CD14-positive monocyte (primary cell): ENCODE results near the gene CPNE9. TPM values are rescaled to one million over a fixed set of nuclear protein-coding genes. Genes with fewer than 3 reads are reported as not detected.

Experiments
- DNase-seq, 3 donors: peaks; one replicate each; pipeline ENCODE4 v3.0.0-alpha.2; 2011 to 2022
- H2AFZ ChIP-seq: 2 replicates; pipeline ENCODE4 v1.6.0; 2012; ENCODE audit warnings: mild to moderate bottlenecking, low read depth, low read length, inconsistent platforms; ENCODE audit not compliant: insufficient read depth, poor library complexity, severe bottlenecking
- H3K27ac ChIP-seq, 2 donors: 1 replicate in 1 of 2; 2 replicates in 1 of 2; pipeline ENCODE4 v1.5.1; 2012 to 2013; ENCODE audit warnings: low read length in 2 of 2, control low read depth in 1 of 2, inconsistent platforms in 1 of 2, low read depth in 1 of 2, mild to moderate bottlenecking in 1 of 2
- H3K27me3 ChIP-seq, 2 donors: one replicate each; pipeline versions ENCODE4 v1.6.0 to v1.6.1; 2011 to 2013; ENCODE audit warnings: low read length in 2 of 2; ENCODE audit not compliant: control insufficient read depth in 2 of 2, insufficient read depth in 2 of 2
- H3K36me3 ChIP-seq, 2 donors: replicated peaks in 1 of 2; 1 replicate in 1 of 2; 2 replicates in 1 of 2; pipeline versions ENCODE4 v1.5.1 to v1.6.1; 2012 to 2013; ENCODE audit warnings: low read length in 2 of 2, control low read depth in 1 of 2, inconsistent platforms in 1 of 2, mild to moderate bottlenecking in 1 of 2; ENCODE audit not compliant: insufficient read depth in 2 of 2, control insufficient read depth in 1 of 2
- H3K4me1 ChIP-seq, 2 donors: 1 replicate in 1 of 2; 2 replicates in 1 of 2; pipeline versions ENCODE4 v1.5.1 to v1.6.1; 2012 to 2013; ENCODE audit warnings: low read length in 2 of 2, control low read depth in 1 of 2, inconsistent platforms in 1 of 2, mild to moderate bottlenecking in 1 of 2, moderate library complexity in 1 of 2; ENCODE audit not compliant: insufficient read depth in 2 of 2, control insufficient read depth in 1 of 2
- H3K4me2 ChIP-seq: replicated peaks from 2 replicates; pipeline ENCODE3; 2012; ENCODE audit warnings: low read length, moderate library complexity, mild to moderate bottlenecking; ENCODE audit not compliant: poor library complexity, severe bottlenecking; ENCODE audit errors: extremely low read depth
- H3K4me3 ChIP-seq, 3 experiments: fragments of 200-600 bp in 1 of 3; sonication (generic) in 1 of 3; replicated peaks in 1 of 3; 1 replicate in 2 of 3; 2 replicates in 1 of 3; pipeline ENCODE4 v1.5.1; 2011 to 2013; ENCODE audit warnings: low read length in 3 of 3, mild to moderate bottlenecking in 3 of 3, control low read depth in 2 of 3, low read depth in 2 of 3, inconsistent platforms in 1 of 3, moderate library complexity in 1 of 3
- H3K79me2 ChIP-seq: 2 replicates; pipeline ENCODE4 v1.6.0; 2012; ENCODE audit warnings: mild to moderate bottlenecking, control low read depth, inconsistent platforms, low read length, moderate library complexity; ENCODE audit not compliant: insufficient read depth
- H3K9ac ChIP-seq: 2 replicates; pipeline ENCODE4 v1.6.0; 2017; ENCODE audit warnings: low read length, mild to moderate bottlenecking; ENCODE audit not compliant: insufficient read depth, poor library complexity, severe bottlenecking
- H3K9me3 ChIP-seq, 2 donors: replicated peaks in 1 of 2; 1 replicate in 1 of 2; 2 replicates in 1 of 2; pipeline versions ENCODE4 v1.5.1 to v1.6.1; 2012 to 2013; ENCODE audit warnings: low read length in 2 of 2, control low read depth in 1 of 2; ENCODE audit not compliant: control insufficient read depth in 1 of 2, insufficient read depth in 1 of 2
- H4K20me1 ChIP-seq: 2 replicates; pipeline ENCODE4 v1.6.0; 2012; ENCODE audit warnings: mild to moderate bottlenecking, low read length, control low read depth, moderate library complexity; ENCODE audit not compliant: insufficient read depth
- H3K27ac Mint-ChIP-seq, 7 donors: one replicate each; pipeline ENCODE4 v1.8.0; 2020; ENCODE audit warnings: mild to moderate bottlenecking in 7 of 7, mixed read lengths in 7 of 7, moderate library complexity in 6 of 7, inconsistent platforms in 2 of 7
- H3K27me3 Mint-ChIP-seq, 3 donors: one replicate each; pipeline ENCODE4 v1.8.0; 2021 to 2022; ENCODE audit warnings: low read depth in 3 of 3, mild to moderate bottlenecking in 3 of 3, mixed read lengths in 3 of 3, moderate library complexity in 3 of 3, inconsistent platforms in 1 of 3
- H3K36me3 Mint-ChIP-seq, 2 donors: one replicate each; pipeline ENCODE4 v1.8.0; 2020; ENCODE audit warnings: mixed read lengths in 2 of 2, inconsistent platforms in 1 of 2, mild to moderate bottlenecking in 1 of 2
- H3K4me1 Mint-ChIP-seq: one replicate; pipeline ENCODE4 v1.8.0; 2020; ENCODE audit warnings: mild to moderate bottlenecking, mixed read lengths
- H3K4me3 Mint-ChIP-seq, 2 donors: one replicate each; pipeline ENCODE4 v1.8.0; 2020; ENCODE audit warnings: mild to moderate bottlenecking in 2 of 2, mixed read lengths in 2 of 2, moderate library complexity in 1 of 2
- H3K9me3 Mint-ChIP-seq, 7 donors: one replicate each; pipeline ENCODE4 v1.8.0; 2020 to 2022; ENCODE audit warnings: mixed read lengths in 7 of 7, mild to moderate bottlenecking in 6 of 7, moderate library complexity in 6 of 7, inconsistent platforms in 2 of 7
- WGBS: methylation state at CpG from one replicate; pipeline ENCODE4 v1.1.5; 2013; ENCODE audit warnings: missing lambda C conversion rate; ENCODE audit not compliant: insufficient coverage; 5-methylcytosine and 5-hydroxymethylcytosine counted together
- intact Hi-C, 2 donors: fragments of 100-400 bp; cut with micrococcal nuclease; formaldehyde crosslinking; loops; one replicate each; pipeline versions ENCODE4 v1.15.0 to v1.15.1; 2023
- polyA plus RNA-seq, 3 donors: library from polyadenylated mRNA; depleted of rRNA in 1 of 3; unstranded in 2 of 3; stranded (reverse) in 1 of 3; fragments of 300-500 nt in 2 of 3; fragments of >200 nt in 1 of 3; fragmentation: Illumina TruSeq in 2 of 3; gene quantifications; 1 replicate in 2 of 3; 2 replicates in 1 of 3; pipeline ENCODE4 v1.2.3, GENCODE V29; 2012 to 2021
- TF ChIP-seq, protein P1 (sequence below): fragments of 200-600 bp; IDR thresholded peaks from one replicate; pipeline ENCODE4 v1.8.0; 2022; ENCODE audit warnings: antibody characterized with exemption, mild to moderate bottlenecking

CPNE9 gene
- polyA plus RNA-seq, 3 donors = 0.51 to 0.55 TPM; not detected in 1

DNA sequence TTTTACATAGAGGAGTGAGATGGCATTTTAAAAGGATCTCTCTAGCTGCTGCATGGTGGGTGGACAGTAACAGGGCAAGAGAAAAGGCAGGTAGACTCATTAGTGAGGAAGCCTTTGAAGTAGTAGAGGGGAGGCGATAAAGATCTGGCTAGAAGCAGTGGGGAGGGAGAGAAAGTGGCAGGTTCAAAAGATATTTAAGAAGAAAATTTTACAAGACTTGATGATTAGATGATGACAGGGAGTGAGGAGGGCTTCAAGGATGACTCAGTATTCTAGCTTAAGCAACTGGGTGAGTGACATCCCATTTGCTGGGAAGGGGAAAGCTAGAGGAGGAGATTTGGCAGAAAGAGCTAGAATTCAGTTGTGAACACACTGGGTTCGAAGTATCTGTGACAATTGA is 24.1 kb downstream of the CPNE9 start:
- 97% methylated on average over 2 of the region's 2 CpGs for WGBS
- H3K27me3 Mint-ChIP-seq = peaks cover 0 to 1% (median 0%) of the 10 kb centered on the region in 3 donors

DNA sequence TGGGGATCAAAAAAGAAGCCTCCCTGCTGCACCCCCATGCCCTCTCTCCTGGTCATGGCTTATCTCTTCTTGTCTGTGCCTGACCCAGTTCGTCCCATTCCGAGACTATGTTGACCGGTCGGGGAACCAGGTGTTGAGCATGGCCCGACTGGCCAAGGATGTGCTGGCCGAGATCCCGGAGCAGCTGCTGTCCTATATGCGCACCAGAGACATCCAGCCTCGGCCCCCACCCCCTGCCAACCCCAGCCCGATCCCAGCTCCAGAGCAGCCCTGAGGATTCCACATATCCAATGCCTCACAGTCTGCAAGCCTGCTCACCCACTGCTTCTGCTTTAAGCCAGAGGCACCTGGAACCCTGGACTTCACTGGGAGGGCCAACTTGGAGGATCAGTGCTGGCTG is 25.8 kb downstream of the CPNE9 start:
- Mint-ChIP-seq H3K36me3 (peaks cover 7 to 12% of the 10 kb centered on the region in 2 donors), H3K4me1 (peaks cover 44% of the 10 kb centered on the region), H3K9me3 (no peaks in the 10 kb centered on the region), H3K27ac (peak overlapping the region in 1 of 7 donors; percentile 7), H3K27me3 (peaks cover 0 to 3% (median 0%) of the 10 kb centered on the region in 3 donors), H3K4me3 (no peak overlapping the region)
- TF ChIP-seq, protein P1, sequence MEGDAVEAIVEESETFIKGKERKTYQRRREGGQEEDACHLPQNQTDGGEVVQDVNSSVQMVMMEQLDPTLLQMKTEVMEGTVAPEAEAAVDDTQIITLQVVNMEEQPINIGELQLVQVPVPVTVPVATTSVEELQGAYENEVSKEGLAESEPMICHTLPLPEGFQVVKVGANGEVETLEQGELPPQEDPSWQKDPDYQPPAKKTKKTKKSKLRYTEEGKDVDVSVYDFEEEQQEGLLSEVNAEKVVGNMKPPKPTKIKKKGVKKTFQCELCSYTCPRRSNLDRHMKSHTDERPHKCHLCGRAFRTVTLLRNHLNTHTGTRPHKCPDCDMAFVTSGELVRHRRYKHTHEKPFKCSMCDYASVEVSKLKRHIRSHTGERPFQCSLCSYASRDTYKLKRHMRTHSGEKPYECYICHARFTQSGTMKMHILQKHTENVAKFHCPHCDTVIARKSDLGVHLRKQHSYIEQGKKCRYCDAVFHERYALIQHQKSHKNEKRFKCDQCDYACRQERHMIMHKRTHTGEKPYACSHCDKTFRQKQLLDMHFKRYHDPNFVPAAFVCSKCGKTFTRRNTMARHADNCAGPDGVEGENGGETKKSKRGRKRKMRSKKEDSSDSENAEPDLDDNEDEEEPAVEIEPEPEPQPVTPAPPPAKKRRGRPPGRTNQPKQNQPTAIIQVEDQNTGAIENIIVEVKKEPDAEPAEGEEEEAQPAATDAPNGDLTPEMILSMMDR = no peak
- H3K9ac ChIP-seq = no peak overlapping the region
- H3K4me3 ChIP-seq = no peak overlapping the region
- WGBS = 100% methylated on average over 8 of the region's 10 CpGs
- peaks cover 4 to 7% of the 10 kb centered on the region in 2 donors for H3K36me3 ChIP-seq
- H3K27ac ChIP-seq = no peak overlapping the region
- peaks cover 23% of the 10 kb centered on the region for H4K20me1 ChIP-seq
- no peaks in the 10 kb centered on the region for H3K27me3 ChIP-seq
- H3K4me1 ChIP-seq = peaks cover 41 to 47% of the 10 kb centered on the region in 2 donors
- H3K4me2 ChIP-seq = no peak overlapping the region
- intact Hi-C loops = no loop called here
- H3K79me2 ChIP-seq = peaks cover 29% of the 10 kb centered on the region
- H3K9me3 ChIP-seq = no peaks in the 10 kb centered on the region
- DNase-seq = no peak
- no peak overlapping the region for H2AFZ ChIP-seq

More for the DNA sequence above, 24.1 kb downstream of the CPNE9 start:
- no peaks in the 10 kb centered on the region for H3K9me3 Mint-ChIP-seq
- no peak overlapping the region for H3K27ac ChIP-seq
- no peak overlapping the region for H3K4me3 ChIP-seq
- peak in 1 of 3 donors; percentile 37 for DNase-seq
- H4K20me1 ChIP-seq = peaks cover 6% of the 10 kb centered on the region
- peaks cover 24 to 32% of the 10 kb centered on the region in 2 donors for H3K4me1 ChIP-seq
- no peaks in the 10 kb centered on the region for H3K9me3 ChIP-seq
- H3K27ac Mint-ChIP-seq = peak overlapping the region; percentile 18 to 66 (median 44)
- no peaks in the 10 kb centered on the region for H3K36me3 ChIP-seq
- no peak overlapping the region for H3K4me3 Mint-ChIP-seq
- intact Hi-C loops = no loop called here
- peaks cover 12% of the 10 kb centered on the region for H3K79me2 ChIP-seq
- no peak overlapping the region for H3K4me2 ChIP-seq
- H3K36me3 Mint-ChIP-seq = no peaks in the 10 kb centered on the region
- TF ChIP-seq, protein P1 = no peak
- H2AFZ ChIP-seq = no peak overlapping the region
- peaks cover 28% of the 10 kb centered on the region for H3K4me1 Mint-ChIP-seq
- no peaks in the 10 kb centered on the region for H3K27me3 ChIP-seq
- no peak overlapping the region for H3K9ac ChIP-seq
